Pons (tissue), 1 donor: Measurements from ENCODE around the gene TRIB2.

ENCODE experiments used
- DNase-seq: peaks from one replicate; pipeline ENCODE4 v3.0.0-alpha.2; 2016; ENCODE audit warnings: low spot score

The TRIB2 gene

DNA sequence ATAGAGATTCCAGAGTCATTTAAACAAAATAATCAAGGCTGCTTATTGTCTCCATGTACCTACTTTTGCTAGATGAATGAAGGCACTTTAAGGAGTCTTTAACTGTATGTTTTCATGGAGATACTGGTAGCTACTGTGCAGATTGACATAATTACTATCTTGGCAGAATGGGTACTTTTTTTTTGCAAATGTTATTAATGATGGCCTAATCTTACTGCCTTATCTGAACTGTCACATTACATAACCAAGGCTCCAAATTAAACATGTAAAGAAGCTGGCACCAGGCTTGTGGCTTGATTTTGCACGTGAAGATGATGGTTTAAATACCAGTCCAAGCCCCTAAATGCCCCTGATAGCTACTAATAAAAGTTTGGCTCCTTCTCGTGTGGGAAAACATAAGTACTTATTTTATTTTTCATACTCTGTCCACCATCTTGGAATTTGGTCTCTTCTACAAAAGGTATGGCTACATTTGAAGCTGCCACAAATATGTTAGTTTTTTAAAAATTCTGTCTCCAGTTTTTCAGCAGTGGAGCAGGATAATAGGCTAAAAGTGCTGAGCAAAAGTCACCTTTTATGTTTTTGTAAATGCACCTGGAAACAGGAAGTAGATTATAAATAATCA, 4.1 kb downstream of the TRIB2 start:
- no peak for DNase-seq

DNA sequence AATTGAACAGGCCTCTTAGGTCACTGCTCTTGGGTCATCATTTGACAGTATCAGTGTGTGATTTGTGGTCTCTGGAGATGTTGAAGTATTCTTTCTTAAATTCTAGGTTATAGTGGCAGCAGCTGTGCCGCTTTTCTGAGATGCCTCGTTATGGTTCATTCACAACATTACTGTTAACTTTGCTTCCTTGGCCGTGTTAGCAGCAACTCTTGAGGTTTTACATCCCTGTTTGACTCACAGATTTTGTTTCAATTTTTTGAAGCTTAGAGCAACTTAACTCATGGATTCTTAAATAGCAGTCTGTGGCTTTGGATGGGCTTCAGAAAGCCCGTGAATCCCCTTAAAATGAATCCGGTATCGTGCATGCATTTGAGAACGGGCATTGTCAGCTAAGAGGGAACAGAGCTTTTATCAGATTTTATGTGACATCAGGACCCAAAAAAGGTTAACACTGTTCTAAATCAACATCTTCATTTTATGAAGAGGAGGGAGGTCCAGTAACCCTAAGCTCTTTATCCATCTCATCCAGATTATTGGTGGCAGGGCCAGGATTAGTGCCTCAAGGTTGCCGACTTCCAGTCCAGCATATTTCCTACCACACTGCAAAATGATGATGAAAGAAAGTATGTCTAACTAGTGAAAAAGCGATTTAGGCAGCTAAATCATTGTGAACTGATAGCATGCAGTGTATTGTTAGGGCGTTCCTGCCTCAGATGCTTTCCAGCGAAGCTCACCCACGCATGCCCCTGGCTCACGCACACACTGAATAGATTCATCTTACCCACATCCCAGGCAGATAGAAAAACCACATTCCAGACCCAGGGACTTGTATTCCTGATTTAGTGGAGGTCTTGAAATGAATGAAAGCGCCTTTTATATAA, 5.1 kb downstream of the TRIB2 start:
- no peak for DNase-seq

DNA sequence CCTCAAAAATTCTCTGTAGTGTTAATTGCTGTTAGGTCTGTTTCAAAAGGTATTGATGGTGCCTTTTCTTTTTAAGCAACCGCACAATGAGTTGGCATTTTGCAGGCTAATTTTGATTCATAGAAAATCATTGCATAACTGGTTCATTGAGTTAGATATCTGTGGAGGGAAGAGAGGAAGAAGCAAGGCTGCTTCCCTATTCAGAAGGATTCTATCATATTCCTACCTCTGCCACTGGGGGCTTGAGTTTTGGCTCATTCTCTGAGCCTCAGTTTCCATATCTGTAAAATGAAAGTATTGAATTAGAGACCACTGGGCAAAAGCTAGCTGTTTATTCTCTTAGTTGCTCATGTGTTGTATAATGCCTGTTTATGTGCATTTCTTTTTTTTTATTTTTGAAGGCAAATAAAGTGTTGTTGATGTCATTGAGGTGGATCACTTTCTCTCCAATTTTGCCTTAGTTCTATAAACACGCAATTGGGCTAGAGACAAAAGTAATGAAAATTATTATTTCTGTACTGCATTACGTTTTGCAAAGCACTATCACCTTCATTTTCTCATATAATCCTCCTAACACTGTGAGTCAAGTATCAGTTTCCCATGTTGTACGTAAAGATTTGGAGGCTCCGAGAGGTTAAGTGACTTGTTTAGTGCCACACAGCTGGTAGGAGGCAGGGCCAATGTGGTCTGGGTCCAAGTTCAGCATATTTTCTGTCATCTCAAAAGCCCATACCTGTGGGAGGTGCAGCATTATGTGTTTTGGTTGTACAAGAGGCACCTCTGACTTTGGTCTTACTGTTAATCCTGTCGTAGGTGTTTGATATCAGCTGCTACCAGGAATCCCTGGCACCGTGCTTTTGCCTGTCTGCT, 5.9 kb downstream of the TRIB2 start:
- DNase-seq = no peak

DNA sequence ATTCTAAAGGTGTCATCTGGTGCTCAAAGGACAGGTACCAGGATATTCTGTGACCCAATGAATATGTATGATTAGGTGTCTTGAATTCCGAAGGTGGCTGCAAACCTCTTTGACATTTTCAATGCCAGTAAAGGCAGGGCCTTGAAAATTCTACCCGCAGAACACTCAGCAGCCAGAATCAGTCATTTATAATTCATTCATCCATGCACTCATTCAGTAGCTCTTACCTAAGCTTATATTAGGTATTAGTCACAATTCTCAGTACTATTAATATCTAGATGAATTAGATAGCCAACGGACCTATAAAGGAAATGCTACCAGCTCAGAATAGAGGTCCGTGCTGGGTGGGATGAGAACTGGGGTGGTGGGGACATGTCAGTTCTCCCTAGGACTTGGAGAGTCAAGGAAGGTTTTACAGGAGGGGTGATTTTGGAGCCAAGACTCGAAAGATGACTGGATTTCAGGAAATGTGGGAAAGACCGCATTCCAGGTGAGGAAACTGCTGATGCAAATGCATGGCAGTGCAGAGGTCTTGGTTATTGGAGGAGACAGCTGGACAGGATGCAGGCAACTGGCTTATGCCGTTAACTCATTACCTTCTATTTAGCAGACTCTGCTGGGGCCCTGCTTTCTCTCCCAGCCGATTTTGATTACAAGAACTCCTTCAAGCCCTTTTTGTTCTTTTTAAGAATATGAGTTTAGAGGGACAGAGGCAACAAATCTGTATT, 7.2 kb downstream of the TRIB2 start:
- no peak for DNase-seq

DNA sequence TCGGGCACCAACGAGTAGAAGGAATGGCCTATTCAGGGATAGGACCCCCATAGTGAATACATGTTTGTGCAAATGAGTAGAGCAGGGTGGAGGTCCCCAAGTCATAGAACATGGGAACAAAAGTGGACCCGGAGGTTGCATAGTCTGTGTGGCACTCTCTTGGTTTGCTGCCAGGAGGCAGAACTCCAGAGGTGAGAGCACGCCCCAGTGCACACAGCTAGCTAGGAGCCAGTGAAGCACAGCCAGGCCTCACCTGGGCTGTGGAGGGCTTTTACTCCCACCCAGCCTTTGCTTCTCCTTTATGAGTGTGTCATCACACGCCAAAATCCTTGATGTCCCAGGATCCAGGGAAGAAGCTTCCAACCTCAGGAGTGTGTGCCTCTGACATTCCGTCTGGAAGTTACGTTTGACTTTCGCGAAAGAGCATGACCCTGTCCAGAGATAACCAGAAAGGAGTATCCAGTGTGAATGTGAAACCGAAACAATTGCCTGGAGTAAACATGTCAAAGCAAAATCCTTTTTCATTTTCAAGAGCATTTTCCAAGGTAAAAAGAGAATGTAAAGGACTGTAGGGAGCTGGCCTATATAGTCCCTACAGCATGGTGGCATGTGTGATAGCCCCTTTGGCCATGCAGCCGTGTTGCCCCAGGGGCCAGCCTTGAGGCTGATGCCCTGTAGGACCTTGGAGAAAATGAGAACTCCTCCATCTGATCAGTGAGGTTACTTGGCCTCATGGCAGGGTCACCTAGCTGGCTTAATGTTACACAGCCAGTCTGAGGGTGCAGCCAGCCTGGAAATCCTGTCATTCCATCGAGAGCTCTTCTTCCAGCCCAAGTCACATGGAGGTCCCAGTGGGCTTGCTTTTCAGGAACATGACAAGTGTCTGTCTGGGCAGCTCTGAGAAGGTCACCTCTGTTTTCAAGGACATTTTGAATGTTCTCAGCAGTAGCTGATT, 8.8 kb downstream of the TRIB2 start:
- DNase-seq = no peak

DNA sequence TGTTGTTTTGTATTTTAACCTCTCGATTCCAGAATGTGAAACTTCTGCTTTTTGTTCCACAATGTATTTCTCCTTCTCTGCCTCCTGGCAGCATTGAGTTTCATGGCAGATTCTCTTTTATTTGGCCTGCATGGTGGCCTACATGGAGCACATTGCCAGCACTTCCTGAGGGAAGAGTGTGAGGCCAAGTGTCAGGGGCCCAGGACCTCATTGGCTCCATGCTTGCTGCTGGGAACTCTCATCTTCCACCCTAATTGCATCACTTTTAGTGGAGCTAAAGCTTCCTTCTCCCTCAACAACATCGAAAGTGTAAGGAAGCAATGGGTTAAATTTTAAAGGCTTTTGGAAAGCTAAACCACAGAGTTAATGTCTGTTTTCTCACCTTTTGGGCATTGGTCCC, 9.5 kb downstream of the TRIB2 start:
- no peak for DNase-seq

DNA sequence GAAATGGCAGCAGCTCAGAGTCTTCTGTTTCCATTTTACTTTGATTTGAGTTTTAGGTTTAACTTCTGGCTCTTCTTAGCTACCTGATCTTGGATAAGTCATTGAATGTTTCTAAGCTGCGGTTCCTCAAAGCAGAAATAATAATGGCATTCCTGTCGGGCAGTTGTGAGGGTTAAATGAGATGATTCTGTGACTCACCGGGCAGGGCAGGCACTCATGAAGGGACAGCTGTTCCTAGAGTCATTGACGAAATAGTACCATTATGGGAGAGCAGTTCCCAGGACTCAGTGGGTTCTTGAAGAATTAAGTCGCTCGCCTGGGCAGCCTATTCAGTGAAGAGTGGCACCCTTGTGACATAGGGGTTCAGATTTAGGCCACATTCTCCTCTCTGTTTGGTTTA, 10.3 kb downstream of the TRIB2 start:
- DNase-seq = no peak

DNA sequence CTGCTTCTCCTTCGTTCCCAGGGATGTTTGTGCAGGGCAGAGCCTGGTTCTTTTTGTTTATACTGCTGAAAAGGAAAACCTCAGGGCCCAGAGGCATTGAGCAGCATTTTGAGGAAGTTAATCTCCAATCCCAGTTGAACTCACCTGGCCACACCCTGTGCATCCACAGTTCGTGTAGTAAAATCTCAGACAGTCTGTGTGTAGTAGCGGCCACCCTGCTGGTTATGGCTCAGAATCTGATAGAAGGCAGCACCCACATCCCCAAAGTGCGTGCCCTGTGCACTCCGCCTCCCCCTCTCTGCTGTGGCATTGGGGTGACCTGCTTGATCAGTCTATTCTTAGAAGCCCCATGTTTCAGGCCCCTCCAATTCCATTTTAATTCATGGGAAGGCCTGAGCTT, 10.9 kb downstream of the TRIB2 start:
- DNase-seq = no peak

DNA sequence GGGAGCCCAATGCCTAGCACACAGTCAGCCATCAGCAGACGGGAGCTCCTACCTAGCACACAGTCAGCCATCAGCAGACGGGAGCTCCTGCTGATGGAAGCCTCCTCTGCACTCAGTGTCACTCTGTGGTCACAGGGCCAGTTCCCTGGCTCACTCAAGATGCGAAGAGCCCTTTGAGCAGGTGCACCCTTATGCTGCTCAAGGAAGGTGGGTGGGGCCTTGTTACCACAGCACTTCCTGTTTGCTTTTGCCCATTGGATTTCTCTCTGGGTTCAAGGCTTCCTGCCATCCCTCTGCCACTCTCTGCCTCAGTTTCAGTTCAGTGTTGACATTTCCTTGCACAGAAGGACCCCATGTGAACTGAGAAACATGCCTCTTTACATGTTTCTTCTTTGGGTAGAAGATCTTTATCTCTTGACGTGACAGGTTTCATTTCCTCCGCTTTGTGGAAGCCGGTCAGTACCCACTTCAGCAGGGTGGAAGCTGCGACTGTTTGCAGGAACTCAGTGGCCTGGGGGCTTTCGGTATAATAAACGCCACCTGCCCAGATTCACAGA, 11.6 kb downstream of the TRIB2 start:
- no peak for DNase-seq

DNA sequence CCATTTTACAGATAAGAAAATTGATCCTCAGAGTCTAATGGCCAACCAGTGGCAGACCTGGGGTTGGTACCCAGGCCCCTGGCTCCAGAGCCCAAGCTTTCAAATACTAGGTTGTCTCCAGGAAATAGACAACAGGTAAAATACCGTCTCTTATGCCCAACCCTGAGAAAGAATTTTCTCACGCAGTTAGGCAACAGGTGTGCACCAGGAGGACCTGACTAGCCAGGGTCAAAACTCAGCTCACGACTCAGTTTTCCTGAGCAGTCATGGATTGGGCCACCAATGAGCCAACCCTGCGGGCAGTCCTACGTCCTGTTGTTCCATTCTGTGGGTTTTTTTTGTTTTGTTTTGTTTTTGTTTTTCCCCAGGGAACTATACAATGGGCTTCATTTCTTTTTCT, 13.5 kb downstream of the TRIB2 start:
- no peak for DNase-seq

DNA sequence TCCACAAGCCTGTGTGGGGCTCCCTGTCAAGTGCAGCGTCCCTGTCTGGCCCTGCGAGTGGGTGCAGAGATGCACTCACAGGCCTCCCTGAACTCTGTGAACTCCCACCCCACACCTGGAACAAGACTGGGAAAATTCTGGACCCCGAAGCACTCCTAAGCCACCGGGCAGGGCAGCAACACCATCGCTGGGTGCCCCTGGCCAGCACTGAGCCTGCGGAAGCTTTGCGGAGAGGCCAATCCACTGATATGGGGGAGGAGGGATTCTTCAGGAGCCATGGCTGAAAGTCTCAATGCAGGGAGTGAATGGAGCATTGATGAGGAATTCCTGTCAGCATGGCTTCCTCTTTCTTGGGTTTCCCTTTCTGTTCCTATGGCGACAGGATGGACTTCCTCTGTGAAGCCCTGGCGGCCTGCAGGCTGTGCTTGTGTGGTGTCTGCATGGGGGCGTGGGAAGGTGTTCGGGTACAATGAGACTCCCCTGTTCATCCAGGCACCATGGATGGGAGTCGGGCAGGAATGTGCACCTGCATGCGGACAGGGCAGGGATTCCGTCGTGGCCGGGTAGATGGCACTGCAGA, 15.1 kb downstream of the TRIB2 start:
- no peak for DNase-seq

DNA sequence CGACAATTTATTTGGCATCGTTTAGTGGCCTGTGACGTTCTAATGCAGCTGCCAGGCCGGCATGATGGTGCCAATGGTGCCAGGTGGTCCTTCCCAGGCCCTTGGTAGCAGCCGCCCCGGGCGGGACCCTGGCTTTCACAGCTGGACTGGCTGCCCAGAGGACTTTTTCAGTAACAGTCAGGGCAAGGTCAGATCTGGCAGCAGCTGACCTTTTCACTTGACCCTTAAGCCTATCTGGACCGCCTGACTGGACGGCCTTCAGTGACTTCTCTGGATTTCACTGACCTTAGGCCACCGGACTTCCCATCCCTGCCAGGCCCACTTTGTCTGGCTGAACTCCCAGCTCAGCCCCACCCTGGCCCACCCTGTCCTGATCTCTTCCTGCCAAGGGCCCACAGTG, 15.9 kb downstream of the TRIB2 start:
- no peak for DNase-seq

DNA sequence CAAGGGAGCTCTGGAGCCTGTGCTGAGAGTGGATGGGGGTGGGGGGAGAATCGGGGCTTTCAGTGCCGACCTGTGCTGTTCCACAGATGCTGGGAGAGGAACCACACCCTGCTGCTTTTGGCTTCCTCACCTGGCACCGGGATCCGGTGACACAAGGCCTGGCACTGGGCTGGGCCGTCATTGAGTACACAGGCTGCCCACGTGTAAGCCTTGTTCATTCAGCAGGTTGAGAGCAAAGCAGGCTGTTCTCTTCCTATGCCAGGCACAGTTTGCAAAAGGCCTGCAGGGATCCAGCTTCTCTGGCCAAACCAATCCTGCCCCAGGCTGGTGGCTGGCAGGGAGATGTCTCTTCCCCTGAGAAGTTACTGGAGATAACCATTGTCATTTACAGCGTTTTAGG, 17.1 kb downstream of the TRIB2 start:
- DNase-seq = no peak

DNA sequence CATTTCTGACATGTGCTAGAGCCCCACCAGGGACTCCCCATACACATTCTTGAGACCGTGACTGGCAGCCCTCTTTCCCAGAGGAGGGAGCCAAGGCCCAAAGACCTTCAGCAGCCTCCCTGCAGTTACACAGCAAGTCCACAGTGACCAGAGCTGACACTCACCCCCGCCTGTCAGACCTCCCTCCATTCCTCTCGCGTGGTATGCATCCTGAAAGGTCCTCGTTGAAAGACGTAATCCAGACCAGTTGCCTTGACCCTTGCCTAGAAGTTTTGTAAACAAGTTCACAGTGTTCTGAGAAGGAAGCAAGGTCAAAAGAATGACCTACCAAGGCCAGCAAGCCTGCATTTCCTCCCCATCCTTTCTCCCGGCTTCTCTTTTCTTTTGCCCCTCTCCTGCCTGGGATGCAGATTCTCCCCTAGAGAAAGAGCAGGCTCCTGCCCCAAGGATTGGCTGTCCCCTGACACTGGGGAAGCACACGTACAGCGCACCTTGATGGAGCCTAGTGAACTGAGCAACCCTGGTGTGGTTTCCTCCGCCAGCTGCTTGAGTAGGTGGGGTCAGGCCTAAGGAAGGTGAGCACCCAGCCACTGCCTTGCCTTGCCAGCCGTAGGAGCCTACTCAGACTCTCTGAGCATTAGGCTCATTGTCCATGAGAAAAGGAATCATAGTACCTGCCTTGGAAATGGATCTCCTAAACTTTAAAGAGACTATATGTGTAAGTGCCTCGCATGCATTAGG, 18.3 kb downstream of the TRIB2 start:
- DNase-seq = no peak

DNA sequence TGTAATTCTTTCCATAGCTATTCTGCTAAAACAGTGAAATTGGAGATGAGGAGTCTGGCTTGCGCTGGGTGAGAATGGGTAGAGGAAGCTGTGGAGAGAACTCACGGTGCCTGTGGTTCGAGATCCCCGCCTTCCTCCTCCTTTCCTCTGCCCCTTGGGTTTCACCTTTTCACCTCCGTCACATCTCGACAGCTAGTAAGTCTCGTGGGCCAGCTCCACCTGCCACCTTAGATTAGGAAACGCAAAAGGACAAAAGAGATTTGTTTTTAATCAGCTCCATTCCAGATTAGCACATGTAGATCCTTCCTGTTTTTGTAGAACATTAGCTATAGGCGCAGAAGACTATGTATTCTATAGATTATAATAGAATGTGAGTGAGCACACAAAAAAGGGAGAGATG, 20.6 kb downstream of the TRIB2 start:
- DNase-seq = no peak

DNA sequence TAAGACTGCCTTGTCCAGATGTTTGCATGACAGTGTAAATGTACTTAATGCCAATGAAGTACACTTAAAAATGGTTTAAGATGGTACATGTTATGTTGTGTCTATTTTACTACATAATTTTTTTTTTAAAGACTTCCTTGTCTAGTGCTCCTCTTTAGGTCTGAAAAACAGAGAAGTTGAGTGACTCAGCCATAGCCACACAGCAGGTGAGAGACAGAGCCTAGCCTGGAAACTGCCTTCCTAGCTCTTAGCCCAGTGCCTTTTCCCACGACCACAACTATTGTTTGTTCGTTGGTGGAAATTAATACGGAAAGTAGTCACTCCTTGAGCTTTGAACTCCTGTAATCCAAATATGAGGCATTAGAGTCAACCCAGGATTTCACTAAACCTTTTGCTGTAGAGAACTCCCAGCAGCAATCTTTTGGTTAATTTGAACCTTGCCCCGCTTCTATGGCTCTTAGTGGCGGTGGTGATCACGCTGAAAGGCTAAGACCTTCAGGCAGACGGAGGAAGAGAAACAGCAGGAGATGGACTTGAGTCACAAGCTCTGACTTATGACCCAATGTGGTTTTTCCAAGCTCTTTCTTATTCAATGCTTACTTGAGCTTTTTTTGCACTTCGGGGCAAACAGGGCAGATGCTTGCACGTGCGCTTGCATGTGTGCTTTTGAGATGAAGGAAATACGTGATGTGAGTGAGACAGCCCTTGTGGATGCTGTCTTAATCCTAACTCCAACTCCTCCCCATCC, 21.2 kb downstream of the TRIB2 start:
- DNase-seq = no peak

DNA sequence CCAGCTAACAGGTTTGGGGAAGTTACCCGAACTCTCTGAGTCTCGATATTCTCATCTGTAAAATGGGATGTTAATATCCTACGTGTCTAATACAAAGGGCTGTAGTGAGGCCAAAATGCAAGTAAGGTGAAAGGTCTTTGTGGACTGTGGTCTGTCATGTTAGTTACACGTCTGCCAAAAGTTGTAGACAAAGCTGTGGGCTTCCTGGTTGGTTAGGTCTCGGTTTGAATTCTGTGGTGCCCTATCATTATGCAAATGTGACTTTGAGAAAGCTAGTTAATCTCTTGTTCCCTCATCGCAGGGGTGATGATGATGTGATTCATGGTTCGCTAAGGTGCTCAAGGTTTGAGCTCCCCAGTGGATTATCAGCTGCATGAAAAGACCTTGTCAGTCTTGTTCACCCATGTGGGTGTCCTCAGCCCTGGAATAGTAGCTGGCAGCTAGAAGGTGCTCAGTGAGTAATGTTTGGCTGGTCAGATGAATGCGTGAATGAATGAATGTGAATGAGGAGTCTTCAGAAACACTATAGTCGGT, 23.1 kb downstream of the TRIB2 start:
- DNase-seq = no peak

DNA sequence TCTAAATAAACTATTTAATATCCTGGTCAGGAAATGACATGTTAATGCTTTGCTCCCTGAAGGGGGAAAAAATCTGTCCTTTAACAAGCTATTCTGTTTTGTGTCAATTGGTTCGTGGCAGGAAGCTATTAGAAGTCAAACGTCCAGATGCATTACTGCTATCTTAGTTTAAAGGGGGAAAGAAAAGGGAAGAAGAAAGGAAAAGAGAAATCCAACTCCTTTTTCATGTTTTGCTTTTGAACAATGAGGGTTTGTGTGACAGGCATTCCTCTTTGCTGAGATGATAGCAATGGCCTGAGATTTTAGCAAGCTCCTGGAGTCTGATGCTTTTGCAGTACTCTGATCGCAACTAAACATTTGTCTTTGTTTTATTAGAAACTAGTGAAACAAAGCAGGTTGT, 24.6 kb downstream of the TRIB2 start:
- peak; percentile 34 for DNase-seq

DNA sequence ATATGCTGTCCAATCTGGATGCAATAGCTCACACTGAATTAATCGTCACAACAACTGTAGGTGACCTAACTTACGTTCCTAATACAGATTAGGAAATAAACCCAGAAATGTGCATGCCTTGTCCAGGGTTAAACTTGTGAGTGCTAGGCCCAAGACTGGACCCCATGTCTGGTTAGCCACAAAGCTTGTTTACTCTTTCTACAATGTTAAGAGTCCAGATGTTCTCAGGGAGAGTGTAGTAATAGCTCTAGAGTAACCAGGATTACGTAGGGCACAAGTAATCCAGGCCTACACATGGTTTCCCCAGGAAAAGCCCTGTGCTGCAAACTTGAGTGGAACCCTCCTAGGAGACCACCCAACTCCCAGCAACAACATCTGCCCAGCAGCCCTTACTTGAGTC, 26.2 kb downstream of the TRIB2 start:
- no peak for DNase-seq
